Measurements from ENCODE around the gene FOXD3.
A peak's percentile ranks its signal among the peaks of the same experiment; 100 is the strongest.

The FOXD3 gene

GRCh38 chr1:63322114-63322943, at the start of gene FOXD3:
Gene FOXD3, plus strand, starts transcription at chr1:63322567. Its CDS starts 492 bp downstream, at chr1:63323059.
- peak in 1 of 3 donors; percentile 42 for DNase-seq (ENCODE audit: low read depth in 2 of 3, low spot score in 1 of 3)

GRCh38 chr1:63272811-63273210, 49.6 kb upstream of the FOXD3 start:
- no peak for DNase-seq (ENCODE audit: low read depth in 2 of 3, low spot score in 1 of 3)

GRCh38 chr1:63274371-63274770, 48.0 kb upstream of the FOXD3 start:
- no peak for DNase-seq (ENCODE audit: low read depth in 2 of 3, low spot score in 1 of 3)

- no peak for DNase-seq (ENCODE audit: low read depth in 2 of 3, low spot score in 1 of 3)
Observed at GRCh38 chr1:63274979-63275378, 47.4 kb upstream of the FOXD3 start.

- no peak for DNase-seq (ENCODE audit: low read depth in 2 of 3, low spot score in 1 of 3)
Observed at GRCh38 chr1:63276624-63277023, 45.7 kb upstream of the FOXD3 start.

- no peak for DNase-seq (ENCODE audit: low read depth in 2 of 3, low spot score in 1 of 3)
Observed at GRCh38 chr1:63277195-63278192, 44.9 kb upstream of the FOXD3 start.

GRCh38 chr1:63281753-63282152, 40.6 kb upstream of the FOXD3 start:
- no peak for DNase-seq (ENCODE audit: low read depth in 2 of 3, low spot score in 1 of 3)

- DNase-seq (ENCODE audit: low read depth in 2 of 3, low spot score in 1 of 3), result no peak
Observed at GRCh38 chr1:63289135-63289534, 33.2 kb upstream of the FOXD3 start.

- DNase-seq (ENCODE audit: low read depth in 2 of 3, low spot score in 1 of 3), result no peak
Observed at GRCh38 chr1:63294803-63295594, 27.4 kb upstream of the FOXD3 start.

GRCh38 chr1:63304410-63304809, 18.0 kb upstream of the FOXD3 start:
- DNase-seq (ENCODE audit: low read depth in 2 of 3, low spot score in 1 of 3), result no peak

GRCh38 chr1:63305043-63305442, 17.3 kb upstream of the FOXD3 start:
- no peak for DNase-seq (ENCODE audit: low read depth in 2 of 3, low spot score in 1 of 3)

GRCh38 chr1:63307196-63307794, 15.1 kb upstream of the FOXD3 start:
- no peak for DNase-seq (ENCODE audit: low read depth in 2 of 3, low spot score in 1 of 3)

GRCh38 chr1:63316598-63316983, 5.8 kb upstream of the FOXD3 start:
- DNase-seq (ENCODE audit: low read depth in 2 of 3, low spot score in 1 of 3), result no peak

- DNase-seq (ENCODE audit: low read depth in 2 of 3, low spot score in 1 of 3), result peak in 1 of 3 donors; percentile 59
Observed at GRCh38 chr1:63316984-63317816, 5.2 kb upstream of the FOXD3 start.

- no peak for DNase-seq (ENCODE audit: low read depth in 2 of 3, low spot score in 1 of 3)
Observed at GRCh38 chr1:63317817-63318152, 4.6 kb upstream of the FOXD3 start.

- DNase-seq (ENCODE audit: low read depth in 2 of 3, low spot score in 1 of 3), result no peak
Observed at GRCh38 chr1:63318201-63318979, 4.0 kb upstream of the FOXD3 start.

GRCh38 chr1:63319046-63320021, 3.0 kb upstream of the FOXD3 start:
- DNase-seq (ENCODE audit: low read depth in 2 of 3, low spot score in 1 of 3), result no peak

All from stimulated activated CD4-positive, alpha-beta T cell treated with anti-CD3 and anti-CD28 coated beads, Interleukin-12 subunit alpha, Interleukin-12 subunit beta, amount 100 ng/mL, for 48 hours (primary cell).